Femur (tissue), 1 donor: ENCODE data around the gene FAM181A.

ENCODE experiments used
- DNase-seq: peaks from one replicate; pipeline ENCODE4 v3.0.0-alpha.2; 2017

Gene FAM181A

DNA sequence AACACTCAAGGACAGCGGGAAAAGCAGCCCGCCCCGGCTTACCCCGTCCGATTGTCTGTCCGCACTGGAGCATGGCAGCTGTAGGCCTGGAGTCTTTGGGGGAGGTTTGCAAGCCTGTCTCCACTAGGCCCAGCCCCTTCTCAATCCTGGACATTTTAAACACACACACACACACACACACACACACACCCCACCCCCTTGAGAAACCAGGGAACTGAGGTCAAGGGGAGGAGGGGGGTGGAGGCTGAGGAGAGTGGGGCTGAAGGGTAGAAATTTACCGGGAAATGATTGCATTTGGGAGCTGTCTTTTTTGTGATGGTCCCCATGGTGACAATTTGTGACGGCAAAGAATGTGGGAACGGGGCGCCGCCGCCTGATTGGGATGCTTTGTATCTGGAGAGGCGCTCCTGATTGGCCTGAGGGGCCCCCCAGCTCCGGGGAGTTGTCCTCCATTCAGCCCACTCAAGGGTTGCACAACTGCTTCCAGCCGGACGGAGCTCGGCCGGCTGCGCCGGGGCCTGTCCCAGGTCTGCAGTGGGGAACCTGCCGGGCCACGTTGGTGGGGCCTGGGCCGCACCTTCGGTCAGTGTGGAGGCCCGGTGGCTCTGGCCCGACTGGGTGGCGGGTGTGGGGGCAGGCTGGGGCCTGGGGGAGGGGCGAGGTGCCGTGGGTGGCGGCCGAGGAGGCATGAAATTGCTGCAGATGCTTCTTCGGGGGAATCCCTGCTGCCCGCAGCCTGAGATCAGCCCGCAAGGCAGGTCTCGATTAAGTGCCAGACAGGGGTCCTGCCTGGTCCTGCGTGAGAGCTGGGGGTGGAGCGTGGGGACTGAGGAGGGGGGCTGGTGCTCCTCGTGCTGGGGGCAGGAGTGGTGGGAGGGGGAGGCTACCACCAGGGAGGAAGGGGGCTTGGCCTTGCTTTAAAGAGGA, at the start of gene FAM181A:
FAM181A (plus strand) TSS at position 472 of the 927 bp plus-strand sequence. CDS start 942 bp downstream, outside the sequence.
- DNase-seq, result no peak

DNA sequence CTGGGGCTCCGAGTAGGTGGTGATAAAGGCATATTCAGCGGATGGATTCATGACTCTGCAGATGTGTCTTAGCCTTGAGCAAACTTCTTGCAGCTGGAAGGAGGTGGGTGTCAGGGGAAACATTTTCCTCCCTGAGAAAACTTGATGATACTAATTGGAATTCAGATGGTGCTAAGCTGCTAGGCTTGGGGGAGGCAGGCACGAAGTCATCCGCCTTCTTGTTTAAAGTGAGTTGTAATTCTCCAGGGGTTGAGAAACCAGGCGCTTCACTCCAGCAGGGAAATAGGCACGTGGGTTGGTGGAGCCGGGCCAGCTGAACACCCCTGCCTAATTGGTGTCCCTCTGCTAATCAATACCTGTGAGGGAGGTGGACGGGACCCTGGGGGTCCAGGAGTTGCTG, 48.9 kb upstream of the FAM181A start:
- DNase-seq, result no peak

DNA sequence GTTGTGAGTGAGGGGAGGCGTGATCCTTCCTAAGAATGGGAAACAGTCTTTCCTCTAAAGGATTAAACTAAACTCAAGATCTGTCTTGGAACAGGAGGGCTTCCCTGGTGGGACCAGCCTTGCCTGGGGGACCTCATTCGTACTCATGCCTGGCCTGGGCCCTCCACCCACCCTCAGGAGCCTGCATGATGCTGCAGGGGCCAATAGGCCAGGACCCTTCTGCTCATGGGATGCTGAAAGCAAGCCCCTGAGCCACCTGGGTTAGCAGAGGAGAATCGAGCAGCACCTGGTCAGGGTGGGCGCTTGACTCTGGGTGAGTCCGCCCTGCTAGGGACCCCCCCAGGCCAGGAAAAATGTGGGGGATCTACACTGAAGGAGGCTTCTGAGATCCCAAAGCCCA, 48.3 kb upstream of the FAM181A start:
- no peak for DNase-seq

DNA sequence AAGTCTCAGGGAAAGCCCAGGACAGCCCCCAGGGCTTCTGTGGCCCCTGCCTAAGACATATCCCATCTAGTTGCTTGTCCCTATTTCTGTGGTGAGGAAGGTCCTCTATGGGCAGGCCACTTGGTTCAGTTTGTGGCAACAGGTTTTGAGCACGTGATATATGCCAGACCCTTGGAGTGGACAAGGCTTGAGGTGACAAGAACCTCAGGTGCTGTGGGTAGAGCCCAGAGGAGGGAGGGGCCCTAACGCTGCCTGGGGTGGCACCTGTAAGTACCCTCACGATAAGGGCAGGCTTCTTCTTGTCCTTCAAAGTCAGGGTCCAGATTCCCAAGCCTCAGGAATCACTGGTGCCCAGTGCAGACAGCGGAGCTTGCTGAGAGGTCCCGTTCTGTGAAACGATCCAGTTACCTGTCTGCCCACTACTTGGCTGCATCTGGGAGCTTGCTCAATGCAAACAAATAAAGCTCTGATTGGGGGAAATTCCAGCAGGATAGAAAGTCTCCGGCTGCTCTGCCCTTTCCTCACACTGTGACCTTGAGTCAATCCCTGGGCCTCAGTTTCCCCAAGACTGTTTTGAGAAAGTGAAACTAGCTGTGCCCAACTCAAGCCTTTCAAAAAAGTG, 47.7 kb upstream of the FAM181A start:
- DNase-seq, result no peak

DNA sequence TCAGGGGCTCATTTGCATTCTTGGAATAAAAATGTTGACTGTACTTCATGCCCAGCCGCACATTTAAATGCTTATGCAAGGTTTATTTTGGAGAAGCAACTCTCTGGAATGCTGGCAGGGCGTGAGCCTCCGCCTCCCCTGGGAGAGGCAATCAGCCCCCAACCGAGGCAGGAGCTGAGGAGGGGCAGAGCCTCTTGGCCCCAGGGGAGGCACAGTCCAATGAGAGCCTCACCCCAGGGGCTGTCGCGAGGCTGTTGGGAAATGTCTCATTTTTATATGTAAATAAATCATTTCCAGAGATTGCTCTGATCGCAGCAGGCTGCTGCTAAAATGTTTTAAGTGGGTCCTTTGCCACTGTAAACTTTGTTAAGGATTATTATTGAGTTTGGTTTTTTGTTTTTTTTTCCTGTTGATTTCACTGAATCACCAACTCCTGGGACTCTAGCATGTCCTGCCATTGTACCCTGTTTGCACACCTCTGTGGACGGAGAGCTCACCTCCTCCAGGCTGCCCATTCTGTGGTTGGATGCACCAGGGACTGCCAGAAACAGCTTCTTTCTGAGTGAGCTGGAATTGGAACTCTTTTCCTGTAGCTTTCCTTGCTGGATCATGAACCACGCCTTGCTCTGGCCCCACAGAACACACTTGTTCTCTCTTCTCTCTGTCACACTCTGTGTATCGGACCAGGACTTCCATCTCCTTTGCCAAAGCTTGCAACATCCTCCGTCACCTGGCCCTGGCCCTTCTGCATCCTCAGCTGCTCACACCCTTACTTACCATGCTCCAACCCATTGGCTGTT, 46.9 kb upstream of the FAM181A start:
- peak; percentile 55 for DNase-seq

DNA sequence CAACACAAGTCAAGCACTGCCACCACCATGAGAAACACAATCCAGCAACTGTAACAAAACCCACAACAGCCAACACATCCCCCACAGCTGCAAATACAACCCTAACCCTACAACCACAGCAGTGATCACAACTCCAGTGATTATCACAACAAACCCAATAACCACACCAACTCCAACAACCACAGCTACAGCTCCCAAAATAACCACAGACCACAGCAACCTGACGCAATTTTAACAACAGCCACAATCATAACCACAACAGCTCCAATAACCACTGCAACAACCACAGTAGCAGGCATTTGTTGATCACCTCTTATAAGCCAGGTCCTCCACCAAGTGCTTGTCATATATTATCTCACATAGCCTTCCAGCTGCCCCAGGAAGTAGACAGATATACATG, 42.2 kb upstream of the FAM181A start:
- DNase-seq, result no peak

DNA sequence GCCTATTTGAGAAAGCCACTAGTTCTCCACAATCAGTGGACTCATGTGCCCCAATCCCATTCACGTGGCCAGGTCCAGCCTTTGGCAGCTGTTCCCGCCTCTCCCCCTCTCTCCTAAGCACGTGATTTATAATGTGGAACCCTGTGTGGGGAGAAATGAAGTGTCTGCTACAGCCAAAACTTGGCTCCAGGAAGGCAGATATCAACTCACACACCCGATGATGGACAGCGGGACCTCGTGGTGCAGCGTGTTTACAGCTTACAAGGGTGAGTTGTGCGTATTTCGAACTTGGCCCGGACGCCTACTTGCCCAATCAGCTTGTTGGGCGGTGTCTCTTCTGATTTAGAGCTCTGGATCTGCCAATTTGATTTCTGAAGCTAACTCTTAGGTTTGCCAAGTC, 38.1 kb upstream of the FAM181A start:
- DNase-seq, result no peak

DNA sequence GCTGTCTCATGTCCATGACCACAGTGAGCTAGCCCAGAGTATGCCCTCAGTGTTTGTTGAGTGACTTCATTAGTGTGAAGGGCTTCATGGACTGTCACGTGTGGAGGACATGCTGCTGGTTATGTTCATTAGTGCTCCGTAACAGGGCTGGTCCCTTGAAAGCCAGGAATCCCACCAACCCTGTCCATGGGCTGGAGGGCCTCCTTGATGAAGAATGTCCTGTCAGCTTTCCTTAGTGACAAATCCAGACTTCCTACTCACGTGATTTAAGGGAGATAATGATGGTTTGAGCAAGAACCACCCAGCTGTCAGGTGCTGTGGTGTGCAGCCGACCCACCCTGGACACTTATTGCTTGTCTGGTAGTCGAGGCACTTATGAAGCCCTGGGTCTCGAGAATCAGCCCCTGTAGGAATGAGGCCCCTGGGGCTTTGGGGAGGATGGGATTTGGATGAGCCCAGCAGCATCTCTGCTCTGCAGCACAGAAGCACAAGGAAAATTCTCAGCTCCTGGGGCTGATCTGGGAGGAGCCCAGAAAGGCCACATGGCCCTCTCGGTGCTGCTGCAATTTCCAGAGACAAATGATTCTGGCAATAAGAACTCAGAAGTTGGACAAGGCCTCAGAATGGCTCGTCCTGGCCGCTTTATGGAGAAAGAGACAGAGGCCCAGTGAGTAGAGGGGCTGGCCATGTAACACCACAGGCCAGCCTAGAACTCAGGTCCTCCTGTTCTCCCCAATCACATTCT, 37.2 kb upstream of the FAM181A start:
- DNase-seq, result no peak

DNA sequence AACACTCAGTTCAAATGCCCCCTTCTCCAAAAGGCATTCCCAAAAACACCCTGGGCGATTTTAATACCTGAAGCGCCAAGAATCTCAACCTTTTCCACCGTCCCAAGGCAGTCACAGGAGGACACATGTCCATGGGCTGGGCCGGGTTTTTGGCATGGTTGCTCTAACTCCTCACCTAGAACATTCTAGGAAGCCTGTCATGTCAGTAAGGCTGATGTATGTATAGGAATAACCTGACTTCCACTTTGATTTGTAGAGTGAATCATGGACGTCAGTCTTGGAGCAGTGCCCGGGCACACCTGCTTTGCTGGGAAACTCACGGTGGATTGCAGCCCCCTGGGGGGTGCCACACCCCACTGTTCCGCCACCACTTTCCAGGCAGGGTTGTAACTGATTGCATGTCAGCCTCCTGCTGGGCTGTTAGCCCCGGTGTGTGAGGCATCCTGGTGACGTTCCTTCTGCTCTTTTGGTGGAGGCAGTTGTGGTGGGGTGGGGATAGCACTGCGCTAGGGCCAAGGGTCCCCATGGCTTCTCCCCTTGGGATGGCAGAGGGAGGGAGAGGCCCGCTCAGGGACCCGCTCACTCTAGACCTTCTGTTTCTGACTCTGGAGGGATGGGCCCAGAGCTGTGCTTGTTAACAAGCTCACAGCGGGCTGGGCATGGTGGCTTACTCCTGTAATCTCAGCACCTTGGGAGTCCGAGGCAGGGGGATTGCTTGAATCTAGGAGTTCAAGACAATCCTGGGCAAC, 35.2 kb upstream of the FAM181A start:
- no peak for DNase-seq

DNA sequence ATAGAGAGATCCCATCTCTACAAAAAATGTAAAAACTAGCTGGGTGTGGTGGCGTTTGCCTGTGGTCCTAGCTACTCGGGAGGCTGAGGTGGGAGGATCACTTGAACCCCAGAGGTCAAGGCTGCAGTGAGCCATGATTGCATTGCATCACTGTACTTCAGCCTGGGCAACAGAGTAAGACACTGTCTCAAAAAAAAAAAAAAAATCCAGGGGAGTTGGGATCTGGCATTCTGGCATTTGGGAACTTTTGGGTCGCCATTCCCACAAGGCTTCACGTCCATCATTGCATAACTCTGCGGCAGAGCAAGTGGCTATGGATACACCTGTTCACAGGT, 34.7 kb upstream of the FAM181A start:
- DNase-seq, result no peak

DNA sequence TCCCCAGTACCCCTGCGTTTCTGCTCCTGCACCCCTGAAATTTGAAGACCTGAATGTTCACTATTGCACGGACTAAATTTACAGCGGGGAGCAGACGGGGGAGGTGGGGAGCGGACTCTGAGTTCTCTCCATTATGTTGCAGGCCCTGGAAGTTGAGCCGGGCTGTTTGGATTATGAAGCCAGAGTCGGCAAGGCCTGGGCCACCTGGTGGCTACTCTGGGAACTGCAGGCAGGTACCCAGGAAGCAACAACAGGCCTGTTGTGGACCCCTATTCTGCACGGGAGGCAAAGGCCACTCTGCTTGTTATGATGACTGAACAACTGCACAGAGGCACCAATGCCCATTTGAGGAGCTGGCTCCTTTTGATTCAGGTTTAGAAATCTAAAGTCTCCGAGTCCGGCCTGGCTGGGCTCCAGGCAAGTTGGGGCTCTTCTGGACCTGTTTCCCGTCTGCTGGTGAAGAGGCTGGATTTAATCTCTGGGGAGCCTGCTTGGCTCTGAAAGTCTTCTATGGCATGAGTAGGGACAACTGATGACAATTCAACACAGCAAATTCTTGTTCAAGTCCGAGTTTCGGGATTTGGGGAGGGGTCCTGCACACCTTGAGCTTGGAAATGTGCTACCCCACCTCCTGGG, 34.1 kb upstream of the FAM181A start:
- DNase-seq, result peak; percentile 83

DNA sequence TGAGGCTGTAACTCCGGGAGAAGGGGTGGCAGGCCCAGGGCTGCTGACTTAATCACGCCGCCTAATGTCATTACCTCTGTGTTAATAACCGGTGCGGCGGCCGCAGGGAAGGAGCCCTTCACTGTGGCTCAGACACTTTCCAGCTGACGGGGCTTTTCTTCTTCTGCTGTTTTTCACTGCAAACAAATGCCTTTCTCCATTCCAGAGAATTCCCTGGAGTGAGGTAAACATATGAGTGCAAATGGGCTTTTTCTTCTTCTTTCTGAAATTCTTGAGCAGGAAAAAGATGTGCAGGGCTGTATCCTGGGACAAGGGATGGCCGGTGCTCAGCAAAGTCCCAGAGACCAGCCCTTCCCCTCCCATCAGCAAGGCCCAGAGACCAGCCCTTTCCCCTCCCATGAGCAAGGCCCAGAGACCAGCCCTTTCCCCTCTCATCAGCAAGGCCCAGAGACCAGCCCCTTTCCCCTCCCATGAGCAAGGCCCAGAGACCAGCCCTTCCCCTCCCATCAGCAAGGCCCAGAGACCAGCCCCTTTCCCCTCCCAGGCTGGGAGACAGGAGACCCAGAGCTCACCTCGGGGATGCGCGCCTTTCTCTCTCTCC, 33.4 kb upstream of the FAM181A start:
- DNase-seq, result peak; percentile 34

DNA sequence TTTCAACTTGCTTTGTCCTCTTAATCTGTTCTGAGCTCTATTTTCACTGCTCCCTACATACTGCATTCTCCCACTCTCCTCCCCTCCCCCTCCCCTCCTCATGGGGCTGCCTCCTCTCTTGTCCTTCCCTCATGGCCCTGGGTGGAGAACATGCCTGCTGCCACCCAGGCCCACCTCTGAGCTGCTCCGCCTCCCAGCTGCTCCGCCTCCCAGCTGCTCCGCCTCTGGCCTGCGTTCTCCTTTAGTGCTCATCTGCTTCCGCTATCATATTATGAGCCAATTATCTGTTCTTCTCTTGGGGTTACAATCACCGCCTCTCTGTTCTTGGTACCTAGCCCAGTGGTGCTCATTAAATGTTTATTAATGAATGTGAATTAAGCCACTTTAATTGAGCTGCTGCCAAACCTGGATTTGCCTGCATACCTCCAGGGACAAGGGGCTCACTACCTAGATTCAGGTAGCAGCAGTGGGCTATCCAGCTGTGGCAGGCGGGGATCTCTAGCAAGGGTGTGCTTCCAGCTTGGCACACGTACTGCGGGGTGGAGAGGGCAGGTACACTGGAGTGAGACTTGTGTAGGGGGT, 32.0 kb upstream of the FAM181A start:
- DNase-seq, result no peak

DNA sequence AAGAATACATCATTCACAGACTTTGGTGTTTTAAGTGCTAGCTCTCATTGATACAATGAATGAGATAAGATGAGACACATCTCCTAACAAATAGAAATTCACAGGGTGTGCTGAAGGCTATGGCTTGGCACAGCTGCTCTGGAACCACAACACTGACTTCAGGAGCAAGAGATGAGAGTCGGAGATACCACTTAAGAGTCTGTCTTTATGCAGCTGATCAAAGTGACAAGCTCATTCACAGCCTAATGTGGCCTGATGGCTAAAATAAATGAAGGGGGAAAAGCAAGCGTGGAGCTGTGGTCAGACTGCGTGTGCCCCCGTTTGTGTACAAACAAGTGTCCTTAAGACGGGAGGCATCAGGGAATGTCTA, 29.7 kb upstream of the FAM181A start:
- DNase-seq, result no peak

DNA sequence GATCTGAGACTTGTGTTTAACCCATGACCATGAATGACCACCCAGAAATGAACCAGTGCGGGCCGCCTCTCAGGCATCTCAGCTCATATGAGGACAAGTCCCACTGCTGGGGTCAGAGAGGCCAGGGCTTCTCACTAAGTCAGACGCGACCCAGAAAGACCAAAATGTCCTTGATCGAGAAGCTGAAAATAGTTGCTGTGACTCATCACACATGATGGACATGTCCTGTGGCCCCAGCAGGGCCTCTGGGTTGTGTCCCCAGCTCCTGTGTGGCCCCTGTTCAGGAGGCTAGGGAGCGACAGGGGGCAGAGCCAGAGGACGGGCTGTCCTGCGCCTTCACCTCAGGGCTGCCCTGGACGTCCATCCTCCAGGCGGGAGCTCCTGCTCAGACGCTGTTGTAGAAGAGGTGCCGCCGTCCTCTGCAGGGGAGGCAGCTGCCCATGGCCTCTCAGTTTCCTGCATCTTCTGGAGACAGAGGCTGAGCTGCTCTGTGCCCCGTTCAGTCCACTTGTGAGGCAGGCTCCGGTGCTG, 29.0 kb upstream of the FAM181A start:
- no peak for DNase-seq

DNA sequence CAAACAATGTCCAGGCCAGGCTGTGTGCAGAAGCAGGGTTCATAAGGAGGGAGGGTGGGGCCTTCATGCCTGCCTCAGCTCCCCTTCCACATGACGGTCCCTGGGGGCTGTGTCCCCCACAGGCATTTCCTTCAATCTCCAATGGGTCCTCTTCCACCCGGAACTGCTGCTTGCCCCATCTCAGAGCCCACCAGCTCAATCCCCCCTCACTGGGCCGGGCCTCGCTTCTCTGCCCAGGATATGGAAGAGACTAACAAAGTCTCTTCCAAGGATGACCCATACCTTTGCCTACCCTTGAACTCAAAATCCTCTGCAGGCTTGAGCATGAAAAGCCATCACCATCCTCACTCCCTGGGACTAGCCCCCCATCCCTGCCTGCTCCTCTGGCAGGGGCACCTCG, 28.4 kb upstream of the FAM181A start:
- no peak for DNase-seq

DNA sequence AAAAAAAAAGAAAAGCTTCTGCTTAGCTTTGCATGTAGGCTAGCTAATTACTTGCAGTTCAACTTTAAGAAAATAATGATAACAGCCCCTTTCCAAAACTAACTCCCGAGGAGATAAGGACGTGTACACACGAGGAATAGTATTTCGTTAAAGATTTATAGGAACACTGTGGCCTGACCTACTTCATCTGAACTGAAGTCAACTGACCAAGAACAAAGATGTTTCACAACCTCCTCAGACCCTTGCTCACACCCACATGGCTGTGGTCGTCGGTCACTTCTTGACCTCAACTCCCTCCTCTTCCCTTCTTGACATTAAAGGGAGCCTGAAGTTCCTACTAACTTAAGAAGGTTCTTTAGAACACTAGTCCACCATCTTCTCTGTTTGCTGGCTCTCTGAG, 25.3 kb upstream of the FAM181A start:
- no peak for DNase-seq

DNA sequence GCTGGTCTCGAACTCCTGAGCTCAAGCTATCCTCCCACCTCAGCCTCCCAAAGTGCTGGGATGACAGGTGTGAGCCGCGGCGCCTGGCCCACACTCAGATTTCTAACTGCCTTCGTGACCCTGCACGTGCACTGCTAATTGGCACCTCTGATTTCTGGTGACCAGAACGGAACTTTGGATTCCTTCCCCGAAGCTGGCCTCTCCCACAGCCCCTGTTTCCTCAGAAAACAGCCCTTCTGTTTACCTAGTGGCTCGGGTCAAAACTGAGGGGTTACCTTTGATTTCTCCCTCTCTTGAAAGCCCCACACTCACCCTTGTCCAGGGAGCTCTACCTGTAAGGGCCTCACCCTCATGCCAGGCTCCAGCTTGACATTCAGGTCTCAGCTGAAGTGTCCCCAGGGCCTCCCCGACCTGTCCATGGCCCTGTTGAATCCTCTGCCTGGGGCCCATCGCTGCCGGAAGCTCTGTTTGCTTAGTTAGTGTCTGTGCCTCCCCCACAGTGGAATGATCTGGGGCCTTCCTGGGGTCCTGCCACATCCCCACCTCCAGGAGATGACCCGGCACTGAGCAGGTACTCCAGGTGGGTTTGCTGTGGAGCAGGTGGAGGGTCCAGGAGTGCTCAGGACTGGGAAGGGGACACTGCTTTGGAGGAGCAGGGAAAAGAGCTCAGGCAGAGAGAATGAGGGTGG, 24.4 kb upstream of the FAM181A start:
- DNase-seq, result no peak

DNA sequence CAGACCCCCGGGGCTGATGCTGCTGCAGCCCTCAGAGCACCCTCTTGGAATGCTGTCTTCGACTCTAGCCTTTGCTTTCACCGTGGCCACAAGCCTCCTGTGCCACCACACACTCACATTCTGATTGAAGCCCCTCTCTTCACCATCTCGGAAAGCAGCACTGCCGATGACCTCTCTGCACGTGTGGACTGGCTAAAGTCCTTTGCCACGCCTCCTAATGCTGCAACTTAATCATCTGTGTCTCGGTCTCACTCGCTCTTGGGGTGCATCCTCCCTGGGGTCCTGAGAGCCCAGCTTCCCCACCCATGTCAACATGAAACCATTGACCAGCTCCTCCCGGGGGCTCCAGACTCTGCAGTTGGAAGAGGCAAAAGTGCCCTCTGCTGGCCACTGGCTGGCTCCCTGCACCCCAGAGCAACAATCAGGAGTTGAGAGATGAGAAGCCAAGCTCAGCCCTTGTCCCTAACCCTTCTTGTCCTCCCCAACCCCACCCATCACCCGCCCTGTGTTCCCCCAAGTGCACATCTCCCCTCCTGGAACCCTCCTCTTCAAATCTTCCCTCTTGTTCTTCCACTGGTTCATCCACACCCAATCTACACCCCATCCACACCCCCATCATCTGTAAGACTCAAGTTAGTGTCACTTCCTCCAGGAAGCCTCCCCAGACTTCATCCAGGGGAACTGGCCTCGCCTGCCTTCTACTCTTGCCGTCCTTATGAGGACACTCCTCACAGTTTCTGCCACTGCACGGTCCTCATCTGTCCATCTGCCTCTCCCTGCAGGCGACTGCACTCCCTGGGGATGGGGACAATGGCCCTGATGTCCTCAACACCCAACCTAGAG, 23.6 kb upstream of the FAM181A start:
- no peak for DNase-seq
